Measurements from ENCODE around the gene ADCK1.

Gene ADCK1

GRCh38 chr14:77906446-77906845 is 106.5 kb downstream of the ADCK1 start:
- ChIA-PET POLR2A (no interaction called here), CTCF (no interaction called here)
- TF ChIP-seq CTCF (IDR thresholded peaks at IDR 0.05; ENCODE audit: insufficient read depth, low read length, missing control alignments) = no peak
- no peak for DNase-seq (ENCODE audit: low read depth, low spot score)
- no peak overlapping the region for H3K4me3 ChIP-seq (ENCODE audit: low read depth, low read length)

GRCh38 chr14:77908847-77909246 is 108.9 kb downstream of the ADCK1 start:
- H3K4me3 ChIP-seq (ENCODE audit: low read depth, low read length) = no peak overlapping the region
- CTCF ChIA-PET = no interaction called here
- POLR2A ChIA-PET = no interaction called here
- no peak for TF ChIP-seq CTCF (IDR thresholded peaks at IDR 0.05; ENCODE audit: insufficient read depth, low read length, missing control alignments)
- no peak for DNase-seq (ENCODE audit: low read depth, low spot score)

GRCh38 chr14:77909911-77910310 is 110.0 kb downstream of the ADCK1 start:
- DNase-seq (ENCODE audit: low read depth, low spot score) = no peak
- TF ChIP-seq CTCF (IDR thresholded peaks at IDR 0.05; ENCODE audit: insufficient read depth, low read length, missing control alignments) = no peak
- H3K4me3 ChIP-seq (ENCODE audit: low read depth, low read length) = no peak overlapping the region
- POLR2A ChIA-PET = no interaction called here
- CTCF ChIA-PET = no interaction called here

- TF ChIP-seq CTCF (IDR thresholded peaks at IDR 0.05; ENCODE audit: insufficient read depth, low read length, missing control alignments) = no peak
- POLR2A ChIA-PET = no interaction called here
- H3K4me3 ChIP-seq (ENCODE audit: low read depth, low read length) = no peak overlapping the region
- CTCF ChIA-PET = no interaction called here
- DNase-seq (ENCODE audit: low read depth, low spot score) = no peak
These were observed 110.6 kb downstream of the ADCK1 start for GRCh38 chr14:77910506-77910905.

DNA sequence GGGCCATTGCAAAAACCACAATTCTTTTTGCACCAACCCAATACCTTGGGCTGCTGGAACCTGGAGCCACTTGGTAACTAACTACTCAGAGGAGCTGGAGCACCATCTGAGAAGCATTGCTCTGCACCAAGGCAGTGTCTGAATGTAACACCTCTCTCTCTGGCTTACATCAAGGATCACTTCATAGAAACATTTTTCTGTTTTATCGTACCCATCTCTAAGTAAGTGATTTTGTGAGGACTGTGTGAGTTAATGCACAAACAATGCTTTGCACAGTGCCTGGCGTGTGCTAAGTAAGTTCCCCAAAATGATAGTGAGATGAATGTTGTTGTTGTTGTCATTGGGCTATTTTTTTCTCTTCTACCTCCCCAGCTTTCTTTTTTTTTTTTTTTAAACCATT is 111.4 kb downstream of the ADCK1 start:
- no peak overlapping the region for H3K4me3 ChIP-seq (ENCODE audit: low read depth, low read length)
- no peak for TF ChIP-seq CTCF (IDR thresholded peaks at IDR 0.05; ENCODE audit: insufficient read depth, low read length, missing control alignments)
- CTCF ChIA-PET = no interaction called here
- no peak for DNase-seq (ENCODE audit: low read depth, low spot score)
- POLR2A ChIA-PET = no interaction called here

- DNase-seq (ENCODE audit: low read depth, low spot score) = no peak
- CTCF ChIA-PET = interaction anchor here (1.0 kb wide), 1 partner anchor 51 kb away, joined by 3 read pairs; no protein-coding TSS in a partner anchor
- H3K4me3 ChIP-seq (ENCODE audit: low read depth, low read length) = no peak overlapping the region
- POLR2A ChIA-PET = no interaction called here
- no peak for TF ChIP-seq CTCF (IDR thresholded peaks at IDR 0.05; ENCODE audit: insufficient read depth, low read length, missing control alignments)
These were observed 113.0 kb downstream of the ADCK1 start for GRCh38 chr14:77912754-77913556.

All from AG04449 (cell line).